HepG2 (cell line): Measurements from ENCODE around the gene MTMR4. TPM values are rescaled to one million over a fixed set of nuclear protein-coding genes. Genes with fewer than 3 reads are reported as not detected.

Source experiments
- ATAC-seq: fragments of 200-7000 bp; cut with Tn5 transposase; 3 replicates; pipeline ENCODE4 v1.9.1; 2020; ENCODE audit warnings: mild to moderate bottlenecking, moderate library complexity
- BruUV-seq: library from RNA; stranded (reverse); fragments of 400-500 nt; replicated peaks from 2 replicates; lab custom pipeline; 2021; lab: Mats Ljungman, UMichigan
- CTCF ChIA-PET: fragments of 300-600 bp; formaldehyde crosslinking; extraction: SDS; loops from one replicate; lab custom pipeline; 2021; ENCODE audit warnings: low total read pairs, inconsistent platforms, low intra/inter-chr PET ratio; lab: Yijun Ruan, JAX
- POLR2A ChIA-PET: fragments of 350-600 bp; sonication (Branson Sonifier 250); formaldehyde crosslinking; loops from one replicate; lab custom pipeline; 2020; ENCODE audit warnings: antibody characterized with exemption, inconsistent platforms; lab: Yijun Ruan, JAX
- DNase-seq: peaks from one replicate; pipeline ENCODE4 v3.0.0-alpha.2; 2015; ENCODE audit warnings: low spot score
- FAIRE-seq: peaks from 3 replicates; lab custom pipeline; 2011; peaks lifted over from hg19 to GRCh38; lab: Jason Lieb, UNC
- H2AFZ ChIP-seq: one replicate; pipeline ENCODE4 v1.6.1; 2011; ENCODE audit warnings: low read length, inconsistent platforms
- H3K27ac ChIP-seq: fragments of 300-600 bp; 3 replicates; pipeline ENCODE4 v1.8.0; 2011; ENCODE audit warnings: mixed run types, mild to moderate bottlenecking, mixed read lengths, low read length, inconsistent platforms; ENCODE audit not compliant: insufficient read depth; ENCODE audit errors: extremely low read length
- H3K27me3 ChIP-seq, 2 experiments: fragments of 200-600 bp in 1 of 2; 2 replicates in 1 of 2; 3 replicates in 1 of 2; pipeline versions ENCODE4 v1.6.0 to v1.8.0; 2011; ENCODE audit warnings: low read length in 2 of 2, mild to moderate bottlenecking in 2 of 2, moderate library complexity in 2 of 2, inconsistent platforms in 1 of 2; ENCODE audit not compliant: insufficient read depth in 2 of 2, control insufficient read depth in 1 of 2
- H3K36me3 ChIP-seq, 2 experiments: fragments of 200-600 bp in 1 of 2; replicated peaks in 1 of 2; 2 replicates in 1 of 2; 3 replicates in 1 of 2; pipeline versions ENCODE4 v1.5.1 to v1.8.0; 2011; ENCODE audit warnings: low read length in 2 of 2, inconsistent platforms in 1 of 2; ENCODE audit not compliant: insufficient read depth in 2 of 2, control insufficient read depth in 1 of 2
- H3K4me1 ChIP-seq: 2 replicates; pipeline ENCODE4 v1.5.1; 2012; ENCODE audit warnings: low read length, inconsistent platforms; ENCODE audit not compliant: insufficient read depth
- H3K4me2 ChIP-seq: 2 replicates; pipeline ENCODE4 v1.6.0; 2011; ENCODE audit warnings: low read depth, low read length, inconsistent platforms
- H3K4me3 ChIP-seq, 3 experiments: fragments of 200-600 bp in 1 of 3; sonication (generic), shearing (Covaris generic) in 1 of 3; replicated peaks in 1 of 3; 2 replicates each; pipeline ENCODE4 v1.5.1; 2011 to 2016; ENCODE audit warnings: low read length in 3 of 3, inconsistent platforms in 2 of 3, low read depth in 2 of 3, mild to moderate bottlenecking in 2 of 3, control low read depth in 1 of 3, mixed read lengths in 1 of 3; ENCODE audit not compliant: insufficient read depth in 1 of 3
- H3K79me2 ChIP-seq: one replicate; pipeline ENCODE4 v1.6.1; 2011; ENCODE audit warnings: low read length, inconsistent platforms; ENCODE audit not compliant: insufficient read depth
- H3K9ac ChIP-seq: 2 replicates; pipeline ENCODE4 v1.6.0; 2011; ENCODE audit warnings: mild to moderate bottlenecking, low read depth, low read length, inconsistent platforms; ENCODE audit not compliant: insufficient read depth
- H3K9me3 ChIP-seq: 2 replicates; pipeline ENCODE4 v1.5.1; 2012; ENCODE audit warnings: mild to moderate bottlenecking, low read length
- H4K20me1 ChIP-seq: 2 replicates; pipeline ENCODE4 v1.6.0; 2011; ENCODE audit warnings: inconsistent platforms, mild to moderate bottlenecking, low read length, moderate library complexity; ENCODE audit not compliant: insufficient read depth
- CHD2 ChIP-seq: IDR thresholded peaks from 2 replicates; pipeline ENCODE4 v1.6.1; 2011; ENCODE audit warnings: low read depth, low read length, improper control_type of control experiment
- FLYWCH1 ChIP-seq: sonication (generic); formaldehyde crosslinking; IDR thresholded peaks from 2 replicates; pipeline ENCODE4 v1.8.1; 2023; ENCODE audit warnings: mild to moderate bottlenecking, missing genetic modification reagents
- FOXK1 ChIP-seq: sonication (generic); formaldehyde crosslinking; IDR thresholded peaks from 2 replicates; pipeline ENCODE4 v1.4.0; 2020; ENCODE audit warnings: low read depth, missing genetic modification reagents, borderline replicate concordance
- NFE2L1 ChIP-seq: sonication (generic); formaldehyde crosslinking; IDR thresholded peaks from 2 replicates; pipeline ENCODE4 v1.4.0; 2020; ENCODE audit warnings: missing genetic modification reagents, mild to moderate bottlenecking, borderline replicate concordance
- SMC3 ChIP-seq: IDR thresholded peaks from 2 replicates; pipeline ENCODE4 v1.6.1; 2011; ENCODE audit warnings: low read length, improper control_type of control experiment
- TOPORS ChIP-seq: sonication (generic); formaldehyde crosslinking; IDR thresholded peaks from 2 replicates; pipeline ENCODE4 v1.8.0; 2023; ENCODE audit warnings: mild to moderate bottlenecking, missing genetic modification reagents
- U2AF2 ChIP-seq: fragments of 200-400 bp; formaldehyde crosslinking; IDR thresholded peaks from 2 replicates; pipeline ENCODE4 v1.6.1; 2017; ENCODE audit warnings: low read depth, mild to moderate bottlenecking, low read length
- XBP1 ChIP-seq: sonication (generic); formaldehyde crosslinking; IDR thresholded peaks from 2 replicates; pipeline ENCODE4 v1.5.0; 2020; ENCODE audit warnings: missing genetic modification reagents
- ZKSCAN8 ChIP-seq: IDR thresholded peaks from 2 replicates; pipeline ENCODE4 v1.6.1; 2016; ENCODE audit warnings: borderline replicate concordance, missing genetic modification reagents, missing compliant biosample characterization
- ZNF225 ChIP-seq: sonication (generic); formaldehyde crosslinking; IDR thresholded peaks from 2 replicates; pipeline ENCODE4 v1.4.0; 2020; ENCODE audit warnings: mild to moderate bottlenecking, missing genetic modification reagents
- ZNF720 ChIP-seq: sonication (generic); formaldehyde crosslinking; IDR thresholded peaks from 2 replicates; pipeline ENCODE4 v1.4.0; 2020; ENCODE audit warnings: missing genetic modification reagents
- ZNF75D ChIP-seq: sonication (generic); formaldehyde crosslinking; IDR thresholded peaks from 2 replicates; pipeline ENCODE4 v1.8.1; 2023; ENCODE audit warnings: missing genetic modification reagents, mild to moderate bottlenecking, borderline replicate concordance
- ZNF850 ChIP-seq: sonication (generic); formaldehyde crosslinking; conservative IDR thresholded peaks from 2 replicates; pipeline ENCODE4 v1.9.0; 2021; ENCODE audit warnings: mild to moderate bottlenecking, missing genetic modification reagents
- ZSCAN31 ChIP-seq: sonication (generic); formaldehyde crosslinking; IDR thresholded peaks from 2 replicates; pipeline ENCODE4 v1.5.0; 2020; ENCODE audit warnings: low read depth, mild to moderate bottlenecking, missing genetic modification reagents
- WGBS: methylation state at CpG from one replicate; pipeline ENCODE4 v1.1.6; 2017; ENCODE audit warnings: low lambda C conversion rate; 5-methylcytosine and 5-hydroxymethylcytosine counted together
- in situ Hi-C: cut with HindIII; loops from 2 replicates; pipeline ENCODE4 v1.10.0; 2017; ENCODE audit warnings: low pct_unique_long_range_greater_than_20kb; ENCODE audit not compliant: extremely low pct_ligation_motif_present
- intact Hi-C: fragments of 100-400 bp; cut with micrococcal nuclease; formaldehyde crosslinking; loops from one replicate; pipeline ENCODE4 v1.10.0; 2022; ENCODE audit not compliant: unreplicated experiment
- polyA plus RNA-seq, 8 experiments: library from polyadenylated mRNA; depleted of rRNA in 3 of 8; stranded (reverse) in 7 of 8; unstranded in 1 of 8; fragments of >200 nt; fragmentation: Illumina TruSeq in 4 of 8; extraction: Trizol in 4 of 8; gene quantifications; 2 replicates each; pipeline versions ENCODE4 v1.2.1 to v1.2.3, GENCODE V29; 2011 to 2016; ENCODE audit warnings: low read depth in 4 of 8, missing spikeins in 1 of 8, mixed read lengths in 1 of 8; ENCODE audit not compliant: insufficient read depth in 1 of 8
- total RNA-seq, 5 experiments: library from RNA; depleted of rRNA; stranded (reverse); fragments of >200 nt; fragmentation: Illumina TruSeq; extraction: Trizol; gene quantifications; 2 replicates each; pipeline ENCODE4 v1.2.3, GENCODE V29; 2016; ENCODE audit warnings: low read depth in 1 of 5
- TF ChIP-seq, protein P1 (sequence below): sonication (generic); formaldehyde crosslinking; IDR thresholded peaks from 2 replicates; pipeline ENCODE4 v1.5.0; 2020; ENCODE audit warnings: missing genetic modification reagents, mild to moderate bottlenecking, borderline replicate concordance
- TF ChIP-seq, protein P2 (sequence below): sonication (generic); formaldehyde crosslinking; IDR thresholded peaks from 2 replicates; pipeline ENCODE4 v1.5.1; 2020; ENCODE audit warnings: missing genetic modification reagents, mild to moderate bottlenecking, borderline replicate concordance
- TF ChIP-seq, protein P3 (sequence below): sonication (generic); formaldehyde crosslinking; IDR thresholded peaks from 2 replicates; pipeline ENCODE4 v1.4.0; 2020; ENCODE audit warnings: missing genetic modification reagents
- TF ChIP-seq, protein P4 (sequence below): sonication (generic); formaldehyde crosslinking; IDR thresholded peaks from 2 replicates; pipeline ENCODE4 v1.4.0; 2020; ENCODE audit warnings: missing genetic modification reagents

MTMR4 gene
- total and polyA plus RNA-seq, 2 of the 13 experiments (the other 11 are each of a cell fraction or from before 2014, with no cell fraction given) = 62.5 to 65.1 TPM

DNA sequence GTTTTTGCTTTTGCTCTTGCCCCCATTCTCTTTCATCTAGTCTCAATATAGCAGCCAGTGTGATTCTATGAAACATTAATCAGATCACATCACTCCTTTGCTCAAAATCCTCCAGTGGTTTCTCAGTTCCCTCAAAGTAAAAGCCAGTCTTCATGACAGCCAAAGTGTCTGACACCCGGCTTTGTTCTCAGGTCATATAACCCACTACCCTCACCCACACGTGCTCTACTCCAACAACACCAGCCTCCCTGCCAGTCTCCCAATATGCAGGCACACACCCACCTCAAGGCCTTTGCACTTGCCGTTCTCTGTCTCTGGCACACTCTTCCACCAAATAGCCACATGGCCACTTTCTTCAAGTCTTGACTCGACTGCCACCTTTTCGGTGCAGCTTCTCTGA is 4.4 kb downstream of the MTMR4 start:
- TF ChIP-seq ZNF720 (CRISPR knock-in tag) (no peak), ZSCAN31 (CRISPR knock-in tag) (no peak), NFE2L1 (CRISPR knock-in tag) (no peak), ZKSCAN8 (CRISPR knock-in tag) (no peak), SMC3 (no peak), ZNF225 (no peak), TOPORS (CRISPR knock-in tag) (no peak), CHD2 (no peak), ZNF850 (CRISPR knock-in tag) (no peak), XBP1 (CRISPR knock-in tag) (no peak), FOXK1 (CRISPR knock-in tag) (no peak), U2AF2 (no peak), FLYWCH1 (CRISPR knock-in tag) (no peak), ZNF75D (CRISPR knock-in tag) (no peak)
- TF ChIP-seq, protein P1, sequence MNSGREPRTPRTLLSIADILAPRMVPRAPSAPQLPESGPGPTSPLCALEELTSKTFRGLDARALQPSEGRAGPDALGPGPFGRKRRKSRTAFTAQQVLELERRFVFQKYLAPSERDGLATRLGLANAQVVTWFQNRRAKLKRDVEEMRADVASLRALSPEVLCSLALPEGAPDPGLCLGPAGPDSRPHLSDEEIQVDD (CRISPR knock-in tag) = no peak
- TF ChIP-seq, protein P2, sequence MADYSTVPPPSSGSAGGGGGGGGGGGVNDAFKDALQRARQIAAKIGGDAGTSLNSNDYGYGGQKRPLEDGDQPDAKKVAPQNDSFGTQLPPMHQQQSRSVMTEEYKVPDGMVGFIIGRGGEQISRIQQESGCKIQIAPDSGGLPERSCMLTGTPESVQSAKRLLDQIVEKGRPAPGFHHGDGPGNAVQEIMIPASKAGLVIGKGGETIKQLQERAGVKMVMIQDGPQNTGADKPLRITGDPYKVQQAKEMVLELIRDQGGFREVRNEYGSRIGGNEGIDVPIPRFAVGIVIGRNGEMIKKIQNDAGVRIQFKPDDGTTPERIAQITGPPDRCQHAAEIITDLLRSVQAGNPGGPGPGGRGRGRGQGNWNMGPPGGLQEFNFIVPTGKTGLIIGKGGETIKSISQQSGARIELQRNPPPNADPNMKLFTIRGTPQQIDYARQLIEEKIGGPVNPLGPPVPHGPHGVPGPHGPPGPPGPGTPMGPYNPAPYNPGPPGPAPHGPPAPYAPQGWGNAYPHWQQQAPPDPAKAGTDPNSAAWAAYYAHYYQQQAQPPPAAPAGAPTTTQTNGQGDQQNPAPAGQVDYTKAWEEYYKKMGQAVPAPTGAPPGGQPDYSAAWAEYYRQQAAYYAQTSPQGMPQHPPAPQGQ (CRISPR knock-in tag) = no peak
- TF ChIP-seq, protein P3, sequence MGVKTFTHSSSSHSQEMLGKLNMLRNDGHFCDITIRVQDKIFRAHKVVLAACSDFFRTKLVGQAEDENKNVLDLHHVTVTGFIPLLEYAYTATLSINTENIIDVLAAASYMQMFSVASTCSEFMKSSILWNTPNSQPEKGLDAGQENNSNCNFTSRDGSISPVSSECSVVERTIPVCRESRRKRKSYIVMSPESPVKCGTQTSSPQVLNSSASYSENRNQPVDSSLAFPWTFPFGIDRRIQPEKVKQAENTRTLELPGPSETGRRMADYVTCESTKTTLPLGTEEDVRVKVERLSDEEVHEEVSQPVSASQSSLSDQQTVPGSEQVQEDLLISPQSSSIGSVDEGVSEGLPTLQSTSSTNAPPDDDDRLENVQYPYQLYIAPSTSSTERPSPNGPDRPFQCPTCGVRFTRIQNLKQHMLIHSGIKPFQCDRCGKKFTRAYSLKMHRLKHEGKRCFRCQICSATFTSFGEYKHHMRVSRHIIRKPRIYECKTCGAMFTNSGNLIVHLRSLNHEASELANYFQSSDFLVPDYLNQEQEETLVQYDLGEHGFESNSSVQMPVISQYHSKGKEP (CRISPR knock-in tag) = no peak
- TF ChIP-seq, protein P4, sequence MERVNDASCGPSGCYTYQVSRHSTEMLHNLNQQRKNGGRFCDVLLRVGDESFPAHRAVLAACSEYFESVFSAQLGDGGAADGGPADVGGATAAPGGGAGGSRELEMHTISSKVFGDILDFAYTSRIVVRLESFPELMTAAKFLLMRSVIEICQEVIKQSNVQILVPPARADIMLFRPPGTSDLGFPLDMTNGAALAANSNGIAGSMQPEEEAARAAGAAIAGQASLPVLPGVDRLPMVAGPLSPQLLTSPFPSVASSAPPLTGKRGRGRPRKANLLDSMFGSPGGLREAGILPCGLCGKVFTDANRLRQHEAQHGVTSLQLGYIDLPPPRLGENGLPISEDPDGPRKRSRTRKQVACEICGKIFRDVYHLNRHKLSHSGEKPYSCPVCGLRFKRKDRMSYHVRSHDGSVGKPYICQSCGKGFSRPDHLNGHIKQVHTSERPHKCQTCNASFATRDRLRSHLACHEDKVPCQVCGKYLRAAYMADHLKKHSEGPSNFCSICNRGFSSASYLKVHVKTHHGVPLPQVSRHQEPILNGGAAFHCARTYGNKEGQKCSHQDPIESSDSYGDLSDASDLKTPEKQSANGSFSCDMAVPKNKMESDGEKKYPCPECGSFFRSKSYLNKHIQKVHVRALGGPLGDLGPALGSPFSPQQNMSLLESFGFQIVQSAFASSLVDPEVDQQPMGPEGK (CRISPR knock-in tag) = no peak
- no peak overlapping the region for H2AFZ ChIP-seq
- ChIA-PET CTCF (no interaction called here), POLR2A (no interaction called here)
- ATAC-seq = no peak
- no peak overlapping the region for H3K27ac ChIP-seq
- FAIRE-seq = no peak
- in situ Hi-C loops (no loop called here), intact Hi-C loops (no loop called here)
- BruUV-seq = no TSS peak
- H3K4me1 ChIP-seq = peaks cover 47% of the 10 kb centered on the region
- no peak overlapping the region for H3K4me3 ChIP-seq
- no peak overlapping the region for H3K4me2 ChIP-seq
- peaks cover 37 to 80% of the 10 kb centered on the region in 2 experiments for H3K36me3 ChIP-seq
- H3K79me2 ChIP-seq = peaks cover 18% of the 10 kb centered on the region
- no peak overlapping the region for H3K9ac ChIP-seq
- no peaks in the 10 kb centered on the region; a peak in 1 of 5 replicates for H3K27me3 ChIP-seq
- no peaks in the 10 kb centered on the region for H3K9me3 ChIP-seq
- no peak for DNase-seq
- no peaks in the 10 kb centered on the region; the same call in 1 of the 2 replicates for H4K20me1 ChIP-seq
- 96% methylated on average over 5 of the region's 5 CpGs for WGBS
